WTC11 (cell line): ENCODE data around the gene CYB5D1. TPM values are rescaled to one million over a fixed set of nuclear protein-coding genes. Genes with fewer than 3 reads are reported as not detected.

Experiments used
- ATAC-seq: fragments of 200-7000 bp; cut with Tn5 transposase; 2 replicates; pipeline ENCODE4 v1.10.0; 2021; ENCODE audit warnings: mild to moderate bottlenecking, moderate library complexity
- CTCF ChIA-PET: fragments of 300-600 bp; sonication (Branson Sonifier 250); formaldehyde crosslinking; loops from one replicate; lab custom pipeline; 2021; ENCODE audit warnings: antibody characterized with exemption; lab: Charles Lee
- POLR2A ChIA-PET: fragments of 350-600 bp; sonication (Branson Sonifier 250); formaldehyde crosslinking; loops from one replicate; lab custom pipeline; 2021; ENCODE audit warnings: antibody characterized with exemption; lab: Charles Lee
- DNase-seq: peaks from one replicate; pipeline ENCODE4 v3.0.0; 2021; ENCODE audit warnings: low spot score
- H3K27ac Mint-ChIP-seq: 2 replicates; pipeline ENCODE4 v1.8.0; 2021; ENCODE audit warnings: mixed read lengths
- H3K27me3 Mint-ChIP-seq: 2 replicates; pipeline ENCODE4 v1.8.0; 2021; ENCODE audit warnings: low read depth, mild to moderate bottlenecking, moderate library complexity, mixed read lengths
- H3K36me3 Mint-ChIP-seq: 2 replicates; pipeline ENCODE4 v1.8.0; 2021; ENCODE audit warnings: mixed read lengths
- H3K4me1 Mint-ChIP-seq: 2 replicates; pipeline ENCODE4 v1.8.0; 2022; ENCODE audit warnings: mixed read lengths
- H3K4me3 Mint-ChIP-seq: 2 replicates; pipeline ENCODE4 v1.8.0; 2021; ENCODE audit warnings: mild to moderate bottlenecking, moderate library complexity, mixed read lengths
- H3K9me3 Mint-ChIP-seq: 2 replicates; pipeline ENCODE4 v1.8.0; 2021; ENCODE audit warnings: mixed read lengths
- ARID4B ChIP-seq: sonication (generic); formaldehyde crosslinking; IDR thresholded peaks from 2 replicates; pipeline ENCODE4 v1.8.0; 2023; ENCODE audit warnings: missing genetic modification reagents, mild to moderate bottlenecking, borderline replicate concordance
- ATF6 ChIP-seq: sonication (generic); formaldehyde crosslinking; IDR thresholded peaks from 2 replicates; pipeline ENCODE4 v1.8.1; 2023; ENCODE audit warnings: mild to moderate bottlenecking, missing genetic modification reagents
- CTCF ChIP-seq: fragments of 200-600 bp; IDR thresholded peaks from 2 replicates; pipeline ENCODE4 v1.8.0; 2022; ENCODE audit warnings: antibody characterized with exemption
- FOXP1 ChIP-seq: sonication (generic); formaldehyde crosslinking; IDR thresholded peaks from 2 replicates; pipeline ENCODE4 v1.8.0; 2022; ENCODE audit warnings: missing genetic modification reagents, mild to moderate bottlenecking, moderate library complexity, borderline replicate concordance
- KAT7 ChIP-seq: sonication (generic); formaldehyde crosslinking; IDR thresholded peaks from 2 replicates; pipeline ENCODE4 v1.8.1; 2023; ENCODE audit warnings: missing genetic modification reagents, mild to moderate bottlenecking, borderline replicate concordance
- MLX ChIP-seq: sonication (generic); formaldehyde crosslinking; IDR thresholded peaks from 2 replicates; pipeline ENCODE4 v1.8.1; 2023; ENCODE audit warnings: mild to moderate bottlenecking, missing genetic modification reagents, moderate library complexity
- NR1H2 ChIP-seq: sonication (generic); formaldehyde crosslinking; IDR thresholded peaks from 2 replicates; pipeline ENCODE4 v1.9.0; 2021; ENCODE audit warnings: mild to moderate bottlenecking, moderate library complexity, missing genetic modification reagents
- NR3C1 ChIP-seq: sonication (generic); formaldehyde crosslinking; conservative IDR thresholded peaks from 2 replicates; pipeline ENCODE4 v1.8.1; 2023; ENCODE audit warnings: low read depth, mild to moderate bottlenecking, missing genetic modification reagents
- SP1 ChIP-seq: sonication (generic); formaldehyde crosslinking; conservative IDR thresholded peaks from 2 replicates; pipeline ENCODE4 v1.8.1; 2022; ENCODE audit warnings: missing genetic modification reagents
- TCF7 ChIP-seq: sonication (generic); formaldehyde crosslinking; IDR thresholded peaks from 2 replicates; pipeline ENCODE4 v1.8.0; 2022; ENCODE audit warnings: mild to moderate bottlenecking, low read depth, missing genetic modification reagents, moderate library complexity
- TEAD1 ChIP-seq: sonication (generic); formaldehyde crosslinking; IDR thresholded peaks from 2 replicates; pipeline ENCODE4 v1.8.0; 2022; ENCODE audit warnings: mild to moderate bottlenecking, missing genetic modification reagents
- USF1 ChIP-seq: sonication (generic); formaldehyde crosslinking; IDR thresholded peaks from 2 replicates; pipeline ENCODE4 v1.8.0; 2022; ENCODE audit warnings: mild to moderate bottlenecking, missing genetic modification reagents
- USF2 ChIP-seq: sonication (generic); formaldehyde crosslinking; IDR thresholded peaks from 2 replicates; pipeline ENCODE4 v1.8.1; 2023; ENCODE audit warnings: mild to moderate bottlenecking, missing genetic modification reagents, moderate library complexity
- ZBTB43 ChIP-seq: sonication (generic); formaldehyde crosslinking; IDR thresholded peaks from 2 replicates; pipeline ENCODE4 v1.8.1; 2023; ENCODE audit warnings: mild to moderate bottlenecking, missing genetic modification reagents
- ZNF219 ChIP-seq: sonication (generic); formaldehyde crosslinking; IDR thresholded peaks from 2 replicates; pipeline ENCODE4 v1.8.0; 2023; ENCODE audit warnings: missing genetic modification reagents, mild to moderate bottlenecking, borderline replicate concordance
- ZNF671 ChIP-seq: fragments of 250-450 bp; sonication (Bioruptor Pico); IDR thresholded peaks from 2 replicates; pipeline ENCODE4 v1.8.0; 2021; ENCODE audit warnings: mild to moderate bottlenecking
- total RNA-seq: library from RNA; stranded (reverse); gene quantifications from 3 replicates; pipeline ENCODE4 v1.2.3, GENCODE V29; 2021

The CYB5D1 gene
- total RNA-seq, 1 experiment from 2014 or later: 15.2 TPM

- TF ChIP-seq TCF7 (CRISPR knock-in tag) (no peak), MLX (CRISPR knock-in tag) (no peak), USF1 (CRISPR knock-in tag) (peak; percentile 73; the same call in 1 of the 2 replicates), ATF6 (CRISPR knock-in tag) (peak; percentile 45; the same call in 1 of the 2 replicates), USF2 (CRISPR knock-in tag) (peak; percentile 61), ZNF671 (CRISPR knock-in tag) (no peak), ZBTB43 (CRISPR knock-in tag) (no peak), TEAD1 (CRISPR knock-in tag) (0 out of 2 replicates have a peak, but pooled peaks have one; percentile 10), NR1H2 (CRISPR knock-in tag) (no peak), SP1 (peak; percentile 68; the same call in 1 of the 2 replicates)
Observed at GRCh38 chr17:7841915-7842379, 15.9 kb upstream of the CYB5D1 start (continued).

- ATAC-seq: no peak; the same call in 1 of the 2 replicates
- DNase-seq: peak; percentile 58
- peaks cover 35% of the 10 kb centered on the region for H3K4me1 Mint-ChIP-seq
- H3K9me3 Mint-ChIP-seq: no peaks in the 10 kb centered on the region
- H3K36me3 Mint-ChIP-seq: no peaks in the 10 kb centered on the region
- peaks cover 51% of the 10 kb centered on the region for H3K27me3 Mint-ChIP-seq
- H3K4me3 Mint-ChIP-seq: peak overlapping the region; percentile 81
- POLR2A ChIA-PET: interaction anchor here (0.5 to 0.8 kb wide), 4 partner anchors 9 to 186 kb away, joined by 3 to 4 read pairs (median 4); no protein-coding TSS in a partner anchor
- H3K27ac Mint-ChIP-seq: peak overlapping the region; percentile 51
- CTCF ChIA-PET: interaction anchor here (0.6 to 7.0 kb wide), 10 partner anchors 8 to 237 kb away, joined by 3 to 66 read pairs (median 6); partner anchors contain the start of gene KDM6B
- TF ChIP-seq ARID4B (CRISPR knock-in tag): no peak
- TF ChIP-seq ATF6 (CRISPR knock-in tag): no peak
- no peak for TF ChIP-seq ZNF219 (CRISPR knock-in tag)
- TF ChIP-seq KAT7 (CRISPR knock-in tag): 0 out of 2 replicates have a peak, but pooled peaks have one; percentile 60
- TF ChIP-seq MLX (CRISPR knock-in tag): no peak
- no peak for TF ChIP-seq CTCF
- no peak for TF ChIP-seq FOXP1
- TF ChIP-seq TEAD1 (CRISPR knock-in tag): no peak
- TF ChIP-seq NR3C1 (CRISPR knock-in tag): no peak
- TF ChIP-seq ZNF671 (CRISPR knock-in tag): no peak
Observed at GRCh38 chr17:7842380-7843256, 15.2 kb upstream of the CYB5D1 start.
